ENCODE results near the gene PTGER1.

PTGER1 gene

GRCh38 chr19:14503285-14503684, 28.1 kb upstream of the PTGER1 start:
- peak overlapping the region; percentile 38 for H3K27ac ChIP-seq
- peaks cover 35 to 44% of the 10 kb centered on the region in 2 experiments for H3K4me1 ChIP-seq (ENCODE audit: control insufficient read depth in 1 of 2, insufficient read depth in 1 of 2, low read depth in 1 of 2, low read length in 1 of 2)
- H3K36me3 ChIP-seq, result no peaks in the 10 kb centered on the region
- TF ChIP-seq, protein P1, sequence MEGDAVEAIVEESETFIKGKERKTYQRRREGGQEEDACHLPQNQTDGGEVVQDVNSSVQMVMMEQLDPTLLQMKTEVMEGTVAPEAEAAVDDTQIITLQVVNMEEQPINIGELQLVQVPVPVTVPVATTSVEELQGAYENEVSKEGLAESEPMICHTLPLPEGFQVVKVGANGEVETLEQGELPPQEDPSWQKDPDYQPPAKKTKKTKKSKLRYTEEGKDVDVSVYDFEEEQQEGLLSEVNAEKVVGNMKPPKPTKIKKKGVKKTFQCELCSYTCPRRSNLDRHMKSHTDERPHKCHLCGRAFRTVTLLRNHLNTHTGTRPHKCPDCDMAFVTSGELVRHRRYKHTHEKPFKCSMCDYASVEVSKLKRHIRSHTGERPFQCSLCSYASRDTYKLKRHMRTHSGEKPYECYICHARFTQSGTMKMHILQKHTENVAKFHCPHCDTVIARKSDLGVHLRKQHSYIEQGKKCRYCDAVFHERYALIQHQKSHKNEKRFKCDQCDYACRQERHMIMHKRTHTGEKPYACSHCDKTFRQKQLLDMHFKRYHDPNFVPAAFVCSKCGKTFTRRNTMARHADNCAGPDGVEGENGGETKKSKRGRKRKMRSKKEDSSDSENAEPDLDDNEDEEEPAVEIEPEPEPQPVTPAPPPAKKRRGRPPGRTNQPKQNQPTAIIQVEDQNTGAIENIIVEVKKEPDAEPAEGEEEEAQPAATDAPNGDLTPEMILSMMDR (IDR thresholded peaks at IDR 0.05), result no peak
- H3K4me3 ChIP-seq (ENCODE audit: low read depth in 1 of 2, low read length in 1 of 2), result no peak overlapping the region
- no peaks in the 10 kb centered on the region for H3K27me3 ChIP-seq
- no peaks in the 10 kb centered on the region for H3K9me3 ChIP-seq

- Histone ChIP-seq H3K27ac (peak overlapping the region; percentile 38), H3K9me3 (no peaks in the 10 kb centered on the region), H3K4me1 (ENCODE audit: control insufficient read depth in 1 of 2, insufficient read depth in 1 of 2, low read depth in 1 of 2, low read length in 1 of 2) (peaks cover 28 to 42% of the 10 kb centered on the region in 2 experiments), H3K36me3 (no peaks in the 10 kb centered on the region), H3K27me3 (peaks cover 2% of the 10 kb centered on the region), H3K4me3 (ENCODE audit: low read depth in 1 of 2, low read length in 1 of 2) (no peak overlapping the region)
- TF ChIP-seq, protein P1 (IDR thresholded peaks at IDR 0.05), result no peak
Measured at GRCh38 chr19:14502334-14503092, 27.4 kb upstream of the PTGER1 start.

GRCh38 chr19:14497228-14497921, 22.2 kb upstream of the PTGER1 start:
- Histone ChIP-seq H3K4me3 (ENCODE audit: low read depth in 1 of 2, low read length in 1 of 2) (no peak overlapping the region), H3K4me1 (ENCODE audit: control insufficient read depth in 1 of 2, insufficient read depth in 1 of 2, low read depth in 1 of 2, low read length in 1 of 2) (peaks cover 16 to 17% of the 10 kb centered on the region in 2 experiments), H3K27me3 (peaks cover 32% of the 10 kb centered on the region), H3K27ac (no peak overlapping the region), H3K36me3 (no peaks in the 10 kb centered on the region), H3K9me3 (no peaks in the 10 kb centered on the region)
- TF ChIP-seq, protein P1 (IDR thresholded peaks at IDR 0.05), result no peak

GRCh38 chr19:14496834-14497227, 21.7 kb upstream of the PTGER1 start:
- Histone ChIP-seq H3K4me1 (ENCODE audit: control insufficient read depth in 1 of 2, insufficient read depth in 1 of 2, low read depth in 1 of 2, low read length in 1 of 2) (peaks cover 16 to 17% of the 10 kb centered on the region in 2 experiments), H3K27me3 (peaks cover 32% of the 10 kb centered on the region), H3K27ac (no peak overlapping the region), H3K9me3 (no peaks in the 10 kb centered on the region), H3K4me3 (ENCODE audit: low read depth in 1 of 2, low read length in 1 of 2) (peak overlapping the region; percentile 75 to 84), H3K36me3 (no peaks in the 10 kb centered on the region)
- TF ChIP-seq, protein P1 (IDR thresholded peaks at IDR 0.05), result no peak

GRCh38 chr19:14496029-14496833, 21.1 kb upstream of the PTGER1 start, which contains the start of gene GIPC1:
GIPC1 (minus strand) TSS chr19:14496127; CDS start chr19:14482976, 13,151 bp downstream.
- peaks cover 32% of the 10 kb centered on the region for H3K27me3 ChIP-seq
- H3K4me3 ChIP-seq (ENCODE audit: low read depth in 1 of 2, low read length in 1 of 2), result peak within 1 kb of the TSS; percentile 75 to 84
- no peak within 1 kb of the TSS for H3K27ac ChIP-seq
- H3K36me3 ChIP-seq, result no peaks in the 10 kb centered on the region
- no peaks in the 10 kb centered on the region for H3K9me3 ChIP-seq
- TF ChIP-seq, protein P1 (IDR thresholded peaks at IDR 0.05), result peak; percentile 41
- peaks cover 16 to 17% of the 10 kb centered on the region in 2 experiments for H3K4me1 ChIP-seq (ENCODE audit: control insufficient read depth in 1 of 2, insufficient read depth in 1 of 2, low read depth in 1 of 2, low read length in 1 of 2)
